GM18873 (cell line): ENCODE measurements around the gene VRK2.
"Not testable (repeated sequence)": the region's sequence is repeated elsewhere in the genome, so short reads cannot be mapped to it uniquely, and the experiment has no call there.

Experiments used
- ATAC-seq: cut with Tn5 transposase; IDR thresholded peaks from one replicate; pipeline ENCODE4 v1.9.1; 2021; ENCODE audit warnings: mild to moderate bottlenecking, moderate library complexity, moderate number of reproducible peaks; ENCODE audit not compliant: unreplicated experiment, low FRiP score

The VRK2 gene

DNA sequence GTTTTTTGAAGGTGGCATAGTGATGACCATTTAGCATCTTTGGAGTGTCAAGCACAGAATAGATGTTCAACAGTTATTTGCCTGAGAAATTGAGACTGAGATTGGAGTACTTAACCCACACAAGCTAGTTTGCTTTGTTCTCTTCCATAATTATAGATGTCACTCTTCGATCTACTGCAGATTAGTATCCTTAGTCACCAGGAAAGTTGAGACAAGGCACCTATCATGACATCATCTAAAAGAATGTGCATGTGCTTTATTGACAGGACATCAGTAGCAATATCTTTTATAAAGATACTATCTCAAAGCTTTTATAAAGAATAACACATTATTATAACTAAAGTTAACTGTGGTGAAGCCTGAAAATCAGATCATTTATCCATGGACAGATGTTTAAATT is 6.4 kb downstream of the VRK2 start:
- ATAC-seq, result no peak

DNA sequence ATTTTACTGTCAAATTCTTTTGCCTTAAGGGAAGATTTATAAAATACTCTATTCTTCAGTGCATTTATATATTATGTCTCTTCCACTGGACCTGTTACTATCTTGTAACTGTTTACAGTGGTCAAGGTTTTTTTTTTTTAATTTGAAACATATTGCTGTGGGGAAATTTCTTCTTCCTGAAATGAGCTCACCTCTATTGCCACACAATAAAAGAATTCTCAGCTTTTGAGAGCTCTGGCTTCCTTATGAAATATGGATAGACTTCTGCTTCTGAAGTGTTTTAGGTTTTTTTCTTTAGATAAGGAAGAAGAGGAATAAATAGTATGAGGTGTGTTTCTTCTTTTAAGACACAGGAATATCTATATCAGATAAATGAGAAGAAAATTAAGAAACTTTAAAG is 7.7 kb downstream of the VRK2 start:
- no peak for ATAC-seq

DNA sequence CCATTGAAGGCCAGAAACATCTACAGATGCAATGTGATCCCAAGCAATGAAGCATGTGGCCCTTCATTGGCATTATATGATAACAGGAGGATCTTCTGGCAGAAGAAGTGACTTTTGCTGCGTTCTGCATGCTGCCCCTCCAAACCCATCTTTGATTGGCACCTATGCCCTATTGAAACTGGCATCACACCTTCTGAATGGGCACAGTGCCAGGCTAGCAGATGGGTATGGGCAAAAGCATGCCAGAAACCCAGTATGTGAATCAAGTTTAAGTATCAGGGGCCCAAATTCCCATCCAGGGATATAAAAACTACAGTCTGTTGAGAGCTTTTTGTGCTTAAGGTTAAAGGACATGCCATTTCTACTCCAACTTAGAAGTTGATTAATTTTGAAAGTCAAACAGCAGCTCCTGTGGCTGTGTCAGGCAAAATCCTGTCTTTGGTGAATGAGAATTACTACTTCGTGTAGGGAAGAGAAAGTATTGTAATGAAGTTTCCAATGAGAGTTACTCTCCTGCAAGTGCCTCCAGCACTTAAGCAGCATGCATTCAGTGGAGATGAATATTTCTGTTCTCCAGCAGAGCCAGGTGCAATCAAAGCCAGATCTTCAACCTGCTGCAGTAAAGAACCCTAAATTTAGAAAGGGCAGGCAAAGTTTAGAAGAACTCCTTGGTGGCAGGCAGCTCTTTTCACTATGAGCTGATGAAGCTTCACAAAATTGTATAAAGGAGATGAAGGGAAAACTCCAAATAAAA is 8.6 kb downstream of the VRK2 start:
- ATAC-seq, result no peak

DNA sequence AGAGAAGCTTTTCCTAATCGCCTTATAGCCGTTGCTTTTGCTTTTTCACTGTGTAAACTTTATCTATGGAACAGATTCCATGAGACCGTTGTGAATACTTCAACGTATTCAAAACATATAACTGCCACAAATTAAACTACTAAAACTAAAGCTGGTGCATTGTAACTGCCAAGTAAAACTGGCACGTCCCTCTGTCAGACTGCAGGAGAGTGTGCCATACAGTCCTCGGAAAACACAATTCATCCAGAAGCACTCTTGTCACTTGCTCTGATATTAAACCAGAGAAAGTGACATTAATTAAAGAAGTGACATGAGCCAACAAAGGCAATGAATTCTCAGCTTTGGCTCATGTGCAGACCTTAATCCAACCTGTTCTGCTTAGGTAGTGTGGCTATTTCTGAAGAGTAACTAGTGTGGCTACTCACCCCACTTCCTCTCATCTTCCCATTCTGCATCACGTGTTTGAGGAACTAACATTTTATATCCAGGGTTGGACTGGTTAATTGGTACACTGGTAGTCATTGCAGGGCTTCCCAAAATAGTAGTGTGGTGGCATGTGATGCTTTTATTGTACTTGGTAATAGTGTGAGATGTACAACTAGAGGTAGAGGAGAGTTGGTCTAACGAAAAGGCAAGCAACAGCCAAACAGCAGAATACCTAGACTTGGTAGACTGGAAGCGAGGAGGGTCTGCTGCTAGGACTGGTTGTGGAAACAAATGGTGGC is 9.7 kb downstream of the VRK2 start:
- ATAC-seq, result no peak

DNA sequence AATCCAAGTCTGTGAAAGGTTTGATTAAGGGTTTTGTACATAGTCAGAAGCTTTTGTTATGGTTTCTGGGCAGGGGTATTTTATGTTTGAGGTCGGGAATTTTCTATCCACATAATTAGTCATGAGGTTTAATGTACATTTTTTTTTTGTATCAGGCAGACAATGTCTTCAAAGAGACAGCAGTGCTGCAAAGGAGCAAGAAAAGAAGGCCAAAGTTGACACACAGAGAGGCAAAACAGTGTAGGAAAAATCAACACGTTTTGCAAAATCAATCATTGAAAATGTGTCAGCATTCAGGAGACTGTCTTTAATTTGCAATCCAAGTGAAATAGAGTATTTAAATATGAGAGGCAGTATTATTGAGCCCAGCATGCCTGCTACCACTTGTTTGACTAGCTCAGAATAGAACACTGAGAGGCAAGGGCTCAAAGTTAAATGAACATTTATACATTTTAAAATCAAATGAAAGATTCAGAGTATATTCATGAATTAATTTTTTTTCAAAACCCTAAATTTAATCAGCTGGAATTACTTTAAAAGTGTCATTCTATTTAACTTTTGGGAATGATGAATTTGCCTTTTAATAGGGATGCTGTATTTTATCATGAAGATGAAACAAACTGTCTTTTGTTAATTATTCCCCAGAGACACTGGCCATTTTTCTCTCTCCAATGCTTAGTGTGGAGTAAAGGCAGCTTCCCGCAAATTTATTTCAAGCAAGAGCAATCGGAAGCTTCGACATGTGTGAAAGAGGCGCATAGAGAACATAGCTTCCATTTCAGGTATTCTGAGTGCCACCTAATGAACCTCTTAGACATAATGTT is 11.3 kb downstream of the VRK2 start:
- no peak for ATAC-seq

DNA sequence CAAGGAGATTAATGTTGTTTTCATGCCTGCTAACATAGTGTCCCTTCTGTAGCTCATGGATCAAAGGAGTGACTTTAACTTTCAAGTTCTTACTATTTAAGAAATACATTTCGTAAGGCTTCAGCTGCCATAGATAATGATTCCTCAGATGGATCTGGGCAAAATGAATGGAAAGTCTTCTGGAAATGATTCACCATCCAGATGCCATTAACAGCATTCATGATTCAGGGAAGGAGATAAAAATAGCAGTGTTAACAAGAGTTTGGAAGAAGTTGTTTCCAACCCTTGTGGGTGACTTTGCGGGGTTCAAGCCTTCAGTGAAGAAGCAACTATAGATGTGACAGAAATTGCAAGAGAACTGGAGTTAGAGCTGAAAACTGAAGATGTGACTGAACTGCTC is 17.0 kb downstream of the VRK2 start:
- ATAC-seq, result no peak

DNA sequence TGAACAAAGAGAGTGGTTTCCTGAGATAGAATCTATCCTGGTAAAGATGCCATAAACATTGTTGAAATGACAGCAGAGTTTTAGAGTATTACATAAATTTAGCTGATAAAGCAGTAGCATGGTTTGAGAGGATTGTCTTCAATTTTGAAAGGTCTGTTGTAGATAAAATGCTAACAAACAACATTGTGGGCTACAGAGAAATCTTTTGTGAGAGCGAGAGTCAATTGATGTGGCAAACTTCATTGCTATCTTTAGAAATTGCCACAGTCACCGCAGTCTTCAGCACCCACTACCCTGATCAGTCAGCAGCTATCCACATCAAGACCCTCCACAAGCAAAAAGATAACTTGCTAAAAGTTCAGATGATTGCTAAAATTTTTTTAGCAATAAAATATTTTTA is 17.5 kb downstream of the VRK2 start:
- ATAC-seq, result no peak

DNA sequence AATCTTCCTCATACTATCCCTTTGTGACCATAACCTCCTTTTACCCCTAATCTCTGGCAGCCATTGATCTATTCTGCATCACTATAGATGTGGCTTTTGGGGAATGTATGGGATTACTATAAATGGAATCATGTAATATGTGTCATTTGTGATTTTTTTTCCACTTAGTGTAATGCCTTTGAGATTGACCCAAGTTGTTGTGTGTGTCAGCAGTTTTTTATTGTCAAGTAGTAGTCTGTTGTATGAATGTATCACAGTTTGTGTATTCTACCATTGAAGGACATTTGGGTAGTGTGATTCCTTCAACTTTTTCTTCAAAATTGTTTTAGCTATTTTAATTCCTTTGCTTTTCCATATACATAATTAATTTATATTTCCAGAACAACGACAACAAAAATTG is 18.6 kb downstream of the VRK2 start:
- no peak for ATAC-seq

DNA sequence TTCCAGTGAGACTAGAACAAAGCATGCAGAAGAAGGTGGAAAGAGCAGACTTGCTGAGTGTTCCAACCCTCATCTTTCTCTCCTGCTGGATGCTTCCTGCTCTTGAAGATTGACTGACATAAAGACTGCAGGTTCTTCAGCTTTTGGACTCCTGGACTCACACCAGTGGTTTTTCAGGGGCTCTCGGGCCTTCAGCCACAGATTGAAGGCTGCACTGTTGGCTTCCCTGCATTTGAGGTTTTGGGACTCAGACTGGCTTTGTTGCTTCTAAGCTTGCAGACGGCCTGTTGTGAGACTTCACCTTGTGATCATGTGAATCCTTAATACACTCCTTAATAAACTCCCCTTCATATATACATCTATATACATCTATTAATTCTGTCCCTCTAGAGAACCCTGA is 20.4 kb downstream of the VRK2 start:
- no peak for ATAC-seq

DNA sequence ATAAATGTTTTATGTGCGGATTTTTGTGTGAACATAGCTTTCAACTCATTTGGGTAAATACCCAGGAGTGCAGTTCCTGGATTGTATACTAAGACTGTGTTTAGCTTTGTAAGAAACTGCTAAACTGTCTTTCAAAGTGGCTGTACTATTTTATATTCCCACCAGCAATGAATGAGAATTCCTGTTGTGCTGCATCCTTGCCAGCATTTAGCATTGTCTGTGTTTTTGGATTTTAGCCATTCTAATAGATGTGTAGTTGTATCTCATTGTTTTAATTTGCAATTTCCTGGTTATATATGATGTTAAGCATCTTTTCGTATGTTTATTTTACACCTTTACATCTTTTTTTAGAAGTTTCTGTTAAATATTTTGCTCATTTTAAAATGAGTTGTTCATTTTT is 24.2 kb downstream of the VRK2 start:
- no peak for ATAC-seq

DNA sequence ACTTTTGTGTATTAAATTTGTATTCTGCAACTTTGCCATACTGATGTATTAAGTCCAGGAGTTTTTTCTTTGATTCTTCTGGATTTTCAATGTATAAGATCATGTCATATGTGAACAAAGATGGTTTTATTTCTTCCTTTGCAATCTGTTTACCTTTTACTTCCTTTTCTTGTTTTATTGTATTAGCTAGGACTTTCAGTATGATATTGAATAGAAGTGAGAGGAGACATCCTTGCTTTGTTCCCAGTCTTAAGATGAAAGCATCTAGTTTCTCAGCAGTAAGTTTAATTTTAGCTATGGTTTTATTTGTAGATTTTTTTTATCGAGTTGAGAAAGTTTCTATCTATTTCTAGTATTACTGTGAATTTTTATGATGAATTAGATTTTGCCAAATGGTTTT is 25.5 kb downstream of the VRK2 start:
- no peak for ATAC-seq

DNA sequence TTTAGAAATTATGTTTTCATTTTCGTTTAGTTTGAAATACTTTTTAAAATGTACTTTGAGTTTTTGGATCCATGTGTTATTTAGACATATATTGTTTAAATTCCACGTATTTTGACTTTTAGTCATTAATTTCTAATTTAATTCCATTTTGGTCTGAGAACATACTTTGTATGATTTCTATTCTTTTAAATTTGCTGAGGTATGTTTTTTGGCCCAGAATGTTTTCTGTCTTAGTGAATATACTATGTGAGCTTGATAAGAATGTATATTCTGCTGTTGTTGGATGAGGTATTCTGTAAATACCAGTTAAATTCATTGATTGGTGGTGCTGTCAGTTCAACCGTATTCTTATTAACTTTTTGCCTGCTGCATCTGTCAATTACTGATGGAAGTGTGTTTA is 26.4 kb downstream of the VRK2 start:
- no peak for ATAC-seq

DNA sequence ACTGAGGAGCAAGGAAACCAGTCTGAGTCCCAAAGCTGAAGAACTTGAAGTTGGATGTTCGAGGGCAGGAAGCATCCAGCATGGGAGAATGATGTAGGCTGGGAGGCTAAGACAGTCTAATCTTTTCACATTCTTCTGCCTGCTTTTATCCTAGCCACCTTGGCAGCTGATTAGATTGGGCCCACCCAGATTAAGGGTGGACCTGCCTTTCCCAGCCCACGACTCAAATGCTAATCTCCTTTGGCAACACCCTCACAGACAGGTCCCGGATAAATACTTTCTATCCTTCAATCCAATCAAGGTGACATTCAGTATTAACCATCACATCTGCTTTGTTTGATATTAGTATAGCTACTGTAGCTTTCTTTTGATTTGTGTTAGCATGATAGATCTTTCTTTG is 27.1 kb downstream of the VRK2 start:
- ATAC-seq, result no peak

DNA sequence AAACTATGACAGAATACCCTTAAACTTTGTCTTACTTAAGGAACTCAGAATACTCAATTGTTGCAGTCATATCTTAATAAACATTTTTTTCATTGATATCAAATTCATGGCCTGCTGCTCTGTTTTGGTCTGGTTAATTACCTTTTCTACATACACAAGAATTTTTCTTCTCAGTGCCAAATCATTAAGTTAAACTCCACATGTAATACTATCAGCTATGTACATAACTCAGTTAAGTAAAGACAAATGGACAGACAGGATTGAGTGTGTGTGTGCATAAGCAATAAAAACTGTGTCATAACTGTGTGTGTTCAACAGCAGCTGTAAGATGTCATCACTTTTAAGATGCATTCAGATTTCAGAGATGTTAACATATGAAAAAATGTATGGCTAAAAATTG is 34.4 kb downstream of the VRK2 start:
- ATAC-seq, result no peak

DNA sequence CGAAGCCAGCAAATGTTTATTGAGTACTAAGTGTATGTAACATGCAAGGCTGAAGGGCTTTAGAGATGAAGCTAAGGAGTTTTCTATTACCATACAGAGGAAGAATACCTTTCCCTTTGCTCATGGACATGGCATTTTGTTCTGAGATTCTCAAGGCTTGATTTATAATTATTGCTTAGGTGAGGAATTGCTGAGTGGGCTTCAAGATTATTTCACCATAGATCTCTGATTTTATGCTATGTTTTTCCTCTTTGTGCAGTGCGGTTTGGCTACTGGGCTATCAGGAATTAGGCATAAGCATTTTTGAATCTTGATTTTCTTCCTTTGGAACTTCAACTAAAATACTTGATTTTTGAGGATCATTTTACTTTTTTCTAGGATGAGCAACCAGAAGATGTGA is 42.5 kb downstream of the VRK2 start:
- ATAC-seq, result no peak

DNA sequence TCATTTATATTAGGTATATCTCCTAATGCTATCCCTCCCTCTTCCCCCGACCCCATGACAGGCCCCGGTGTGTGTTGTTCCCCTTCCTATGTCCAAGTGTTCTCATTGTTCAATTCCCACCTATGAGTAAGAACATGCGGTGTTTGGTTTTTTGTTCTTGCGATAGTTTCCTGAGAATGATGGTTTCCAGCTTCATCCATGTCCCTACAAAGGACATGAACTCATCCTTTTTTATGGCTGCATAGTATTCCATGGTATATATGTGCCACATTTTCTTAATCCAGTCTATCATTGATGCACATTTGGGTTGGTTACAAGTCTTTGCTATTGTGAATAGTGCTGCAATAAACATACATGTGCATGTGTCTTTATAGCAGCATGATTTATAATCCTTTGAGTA is 46.2 kb downstream of the VRK2 start:
- not testable (repeated sequence) for ATAC-seq

DNA sequence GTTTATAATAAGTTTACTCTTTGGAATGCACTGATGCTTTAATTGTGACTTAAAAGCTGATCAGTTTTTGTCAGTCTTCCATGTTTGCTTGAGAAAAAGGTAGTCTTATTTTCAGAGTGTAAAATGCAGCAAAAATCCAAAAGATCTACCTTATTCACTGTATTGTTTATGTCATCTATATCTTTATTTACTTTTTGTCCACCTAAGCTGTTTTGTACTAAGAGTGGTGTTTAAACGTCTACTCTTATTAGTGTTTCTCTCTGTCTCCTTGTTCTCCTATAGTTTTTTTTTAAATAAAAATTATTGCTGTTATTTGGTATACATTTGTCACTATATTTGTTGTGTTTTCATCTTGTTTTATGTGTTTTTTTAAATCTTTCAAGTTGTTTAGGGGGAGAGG is 50.4 kb downstream of the VRK2 start:
- no peak for ATAC-seq

DNA sequence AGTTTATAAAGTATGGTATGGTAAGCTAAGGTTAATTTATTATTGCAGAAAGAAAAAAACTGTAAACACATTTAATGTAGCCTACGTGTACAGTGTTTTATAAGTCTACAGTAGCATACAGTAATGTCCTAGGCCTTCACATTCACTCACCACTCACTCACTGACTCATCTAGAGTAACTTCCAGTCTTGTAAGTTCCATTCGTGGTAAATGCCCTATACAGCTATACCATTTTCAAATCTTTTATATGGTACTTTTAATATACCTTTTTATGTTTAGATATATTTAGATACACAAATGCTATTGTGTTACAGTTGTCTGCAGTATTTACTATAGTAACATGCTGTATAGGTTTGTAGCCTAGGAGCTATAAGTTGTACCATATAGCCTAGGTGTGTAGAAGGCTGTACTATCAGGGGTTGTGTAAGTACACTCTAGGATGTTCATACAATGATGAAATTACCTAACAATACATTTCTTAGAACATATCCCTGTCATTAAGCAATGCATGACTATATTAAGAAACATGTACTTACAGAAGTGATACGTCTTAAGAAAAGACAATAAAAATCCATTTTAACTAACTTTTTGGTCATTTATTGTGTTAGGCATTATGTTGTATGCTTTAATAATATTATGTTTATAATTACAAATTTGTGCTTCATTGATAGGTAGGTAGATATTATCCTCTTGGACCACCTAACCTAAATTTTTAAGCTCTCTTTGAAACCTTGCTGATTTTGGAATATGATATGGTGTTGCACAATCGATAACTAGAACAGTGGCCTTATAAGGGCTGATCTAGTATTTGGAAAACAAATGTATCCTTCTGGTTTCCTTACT is 51.9 kb downstream of the VRK2 start:
- ATAC-seq, result no peak

DNA sequence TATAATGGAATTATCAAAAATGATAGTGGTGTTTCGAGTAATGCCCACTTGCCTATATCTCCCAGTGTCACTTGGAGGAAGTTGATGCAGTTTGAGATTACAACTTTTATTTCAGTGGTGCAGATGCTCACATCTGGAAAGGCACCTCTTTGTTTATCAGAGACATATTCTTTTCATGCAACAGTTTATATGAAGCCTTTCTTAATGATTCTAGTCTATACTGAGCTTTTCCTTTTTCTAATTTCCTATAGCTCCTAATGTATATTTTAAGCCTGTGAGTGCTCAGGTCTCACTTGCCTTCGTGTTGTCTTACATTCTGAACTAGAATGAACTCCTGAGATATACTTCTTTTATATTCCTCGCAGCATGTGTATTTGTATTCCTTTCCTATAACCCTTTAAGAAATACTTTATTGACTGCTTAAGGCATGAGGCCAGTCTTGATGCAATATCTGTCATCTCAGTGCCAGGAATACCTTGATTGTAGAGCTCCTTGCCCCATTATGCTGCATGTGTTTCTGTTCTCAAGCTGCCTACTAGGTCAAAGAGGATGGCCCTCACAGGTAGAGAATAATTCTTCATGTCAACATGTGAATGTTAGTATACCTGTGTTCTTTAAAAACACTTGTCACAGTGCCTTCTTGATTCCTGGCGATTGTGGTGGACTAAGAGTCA is 52.6 kb downstream of the VRK2 start:
- ATAC-seq, result no peak

DNA sequence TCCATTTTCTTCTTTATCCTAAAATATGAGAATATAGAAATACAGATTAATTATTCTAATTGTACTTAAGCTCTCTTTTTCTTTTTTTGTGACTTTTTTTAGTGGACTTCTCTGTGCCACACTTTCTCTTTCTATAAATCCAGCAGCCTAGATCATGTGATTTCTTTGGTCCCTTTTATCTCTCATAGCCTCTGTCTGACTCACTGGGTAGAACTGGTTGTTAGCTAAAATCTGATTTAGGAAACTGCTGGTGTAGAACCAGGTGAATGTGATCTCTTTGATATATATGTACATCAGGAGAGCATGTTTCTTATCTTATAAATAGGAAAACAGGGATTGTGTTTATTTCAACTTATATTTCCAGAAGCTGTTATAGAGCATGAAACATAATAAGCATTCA is 54.9 kb downstream of the VRK2 start:
- ATAC-seq, result no peak
